Measurements from ENCODE around the gene CCNL1.

DNA sequence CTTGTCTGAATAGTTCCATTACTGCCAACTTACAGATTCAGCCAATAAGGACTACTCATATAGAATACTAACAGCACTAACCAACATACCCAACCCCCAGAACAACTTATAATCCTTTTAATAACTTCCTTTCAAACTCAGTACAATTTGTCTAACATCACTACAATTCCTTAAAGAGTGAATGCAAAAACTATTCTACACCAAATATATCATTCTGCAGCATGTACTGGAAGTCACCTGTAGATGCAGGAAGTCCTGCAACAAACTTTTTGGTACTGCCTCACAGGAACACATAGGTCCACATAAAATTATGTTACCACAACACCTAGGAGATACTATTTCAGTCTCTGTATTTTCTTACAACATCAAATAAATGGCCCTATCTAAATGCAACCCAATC is 2.1 kb downstream of the CCNL1 start:
- no peak for TF ChIP-seq ZFX (IDR thresholded peaks at IDR 0.05)
- TF ChIP-seq, protein P1, sequence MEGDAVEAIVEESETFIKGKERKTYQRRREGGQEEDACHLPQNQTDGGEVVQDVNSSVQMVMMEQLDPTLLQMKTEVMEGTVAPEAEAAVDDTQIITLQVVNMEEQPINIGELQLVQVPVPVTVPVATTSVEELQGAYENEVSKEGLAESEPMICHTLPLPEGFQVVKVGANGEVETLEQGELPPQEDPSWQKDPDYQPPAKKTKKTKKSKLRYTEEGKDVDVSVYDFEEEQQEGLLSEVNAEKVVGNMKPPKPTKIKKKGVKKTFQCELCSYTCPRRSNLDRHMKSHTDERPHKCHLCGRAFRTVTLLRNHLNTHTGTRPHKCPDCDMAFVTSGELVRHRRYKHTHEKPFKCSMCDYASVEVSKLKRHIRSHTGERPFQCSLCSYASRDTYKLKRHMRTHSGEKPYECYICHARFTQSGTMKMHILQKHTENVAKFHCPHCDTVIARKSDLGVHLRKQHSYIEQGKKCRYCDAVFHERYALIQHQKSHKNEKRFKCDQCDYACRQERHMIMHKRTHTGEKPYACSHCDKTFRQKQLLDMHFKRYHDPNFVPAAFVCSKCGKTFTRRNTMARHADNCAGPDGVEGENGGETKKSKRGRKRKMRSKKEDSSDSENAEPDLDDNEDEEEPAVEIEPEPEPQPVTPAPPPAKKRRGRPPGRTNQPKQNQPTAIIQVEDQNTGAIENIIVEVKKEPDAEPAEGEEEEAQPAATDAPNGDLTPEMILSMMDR (conservative IDR thresholded peaks at IDR 0.05), result no peak
